Stimulated activated CD4-positive, alpha-beta T cell treated with anti-CD3 and anti-CD28 coated beads, Interleukin-4, amount 100 ng/mL, for 1 hour (primary cell): Measurements from ENCODE around the gene CASP6.

Source experiments
- DNase-seq: peaks from one replicate; pipeline ENCODE4 v3.0.0-alpha.2; 2020

Gene CASP6

GRCh38 chr4:109665783-109666485 lies 37.3 kb downstream of the CASP6 start:
- no peak for DNase-seq

- DNase-seq = no peak
Measured at GRCh38 chr4:109662771-109663170, 40.5 kb downstream of the CASP6 start.

- no peak for DNase-seq
Measured at GRCh38 chr4:109662116-109662515, 41.1 kb downstream of the CASP6 start.

- no peak for DNase-seq
Measured at GRCh38 chr4:109658871-109659410, 44.3 kb downstream of the CASP6 start.

GRCh38 chr4:109657854-109658418 lies 45.3 kb downstream of the CASP6 start:
- no peak for DNase-seq

- no peak for DNase-seq
Measured at GRCh38 chr4:109655396-109655795, 47.8 kb downstream of the CASP6 start.

- no peak for DNase-seq
Measured at GRCh38 chr4:109649872-109650271, 53.4 kb downstream of the CASP6 start.

- DNase-seq = no peak
Measured at GRCh38 chr4:109648997-109649575, 54.2 kb downstream of the CASP6 start.

GRCh38 chr4:109648266-109648996 lies 54.8 kb downstream of the CASP6 start:
- no peak for DNase-seq

- DNase-seq = no peak
Measured at GRCh38 chr4:109645874-109646710, 57.2 kb downstream of the CASP6 start.

- DNase-seq = no peak
Measured at GRCh38 chr4:109640644-109641043, 62.6 kb downstream of the CASP6 start.
